ENCODE measurements around the gene WDR6. TPM values are rescaled to one million over a fixed set of nuclear protein-coding genes. Genes with fewer than 3 reads are reported as not detected.

Gene WDR6
- total RNA-seq, 1 donor from 2014 or later = 250 TPM

DNA sequence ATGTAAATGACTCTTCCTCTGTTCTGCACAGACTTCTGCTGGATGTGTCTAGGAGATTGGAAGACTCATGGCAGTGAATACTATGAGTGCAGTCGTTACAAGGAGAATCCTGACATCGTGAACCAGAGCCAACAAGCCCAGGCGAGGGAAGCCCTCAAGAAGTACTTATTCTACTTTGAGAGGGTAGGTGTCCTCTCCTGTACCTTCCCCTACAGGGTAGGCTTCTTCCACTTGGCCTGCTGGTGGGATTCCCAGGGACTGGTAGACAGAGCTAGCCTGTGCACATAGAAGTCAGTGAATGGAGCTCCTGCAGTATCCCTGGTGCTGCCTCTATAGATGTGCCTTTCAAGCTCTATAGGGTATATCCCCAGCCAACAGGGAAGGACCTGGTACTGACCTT lies 27.7 kb upstream of the WDR6 start:
- H3K4me1 Mint-ChIP-seq = no peaks in the 10 kb centered on the region
- POLR2A ChIA-PET = no interaction called here

DNA sequence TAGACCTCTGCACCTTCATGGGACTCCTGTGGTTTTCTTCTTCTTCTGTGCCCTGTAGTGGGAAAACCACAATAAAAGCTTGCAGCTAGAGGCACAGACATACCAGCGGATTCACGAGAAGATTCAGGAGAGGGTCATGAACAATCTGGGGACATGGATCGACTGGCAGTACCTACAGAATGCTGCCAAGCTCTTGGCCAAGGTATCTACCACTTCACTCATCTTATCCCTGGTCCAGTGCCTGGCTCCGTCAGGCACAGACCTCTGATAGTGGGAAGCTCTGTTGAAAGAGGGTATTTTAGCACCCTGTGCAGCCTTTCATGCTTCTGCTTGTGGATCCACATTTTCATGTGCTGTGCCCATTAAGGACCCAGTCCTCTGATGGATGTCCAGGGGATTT lies 26.9 kb upstream of the WDR6 start:
- TF ChIP-seq, protein P1, sequence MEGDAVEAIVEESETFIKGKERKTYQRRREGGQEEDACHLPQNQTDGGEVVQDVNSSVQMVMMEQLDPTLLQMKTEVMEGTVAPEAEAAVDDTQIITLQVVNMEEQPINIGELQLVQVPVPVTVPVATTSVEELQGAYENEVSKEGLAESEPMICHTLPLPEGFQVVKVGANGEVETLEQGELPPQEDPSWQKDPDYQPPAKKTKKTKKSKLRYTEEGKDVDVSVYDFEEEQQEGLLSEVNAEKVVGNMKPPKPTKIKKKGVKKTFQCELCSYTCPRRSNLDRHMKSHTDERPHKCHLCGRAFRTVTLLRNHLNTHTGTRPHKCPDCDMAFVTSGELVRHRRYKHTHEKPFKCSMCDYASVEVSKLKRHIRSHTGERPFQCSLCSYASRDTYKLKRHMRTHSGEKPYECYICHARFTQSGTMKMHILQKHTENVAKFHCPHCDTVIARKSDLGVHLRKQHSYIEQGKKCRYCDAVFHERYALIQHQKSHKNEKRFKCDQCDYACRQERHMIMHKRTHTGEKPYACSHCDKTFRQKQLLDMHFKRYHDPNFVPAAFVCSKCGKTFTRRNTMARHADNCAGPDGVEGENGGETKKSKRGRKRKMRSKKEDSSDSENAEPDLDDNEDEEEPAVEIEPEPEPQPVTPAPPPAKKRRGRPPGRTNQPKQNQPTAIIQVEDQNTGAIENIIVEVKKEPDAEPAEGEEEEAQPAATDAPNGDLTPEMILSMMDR (IDR thresholded peaks at IDR 0.05) = no peak
- ChIA-PET CTCF (no interaction called here), POLR2A (interaction anchor here (0.5 kb wide), 1 partner anchor 500 kb away, joined by 4 read pairs; no protein-coding TSS in a partner anchor)
- Mint-ChIP-seq H3K4me1 (no peaks in the 10 kb centered on the region), H3K36me3 (ENCODE audit: low read depth) (peaks cover 79% of the 10 kb centered on the region), H3K4me3 (no peak overlapping the region), H3K27me3 (no peaks in the 10 kb centered on the region), H3K27ac (no peak overlapping the region), H3K9me3 (no peaks in the 10 kb centered on the region)
- intact Hi-C loops (cut with micrococcal nuclease) = no loop called here
- ATAC-seq (ENCODE audit: low read depth) = no peak
- no peak for DNase-seq

More for the DNA sequence above, 27.7 kb upstream of the WDR6 start:
- no peaks in the 10 kb centered on the region for H3K9me3 Mint-ChIP-seq
- CTCF ChIA-PET = no interaction called here
- H3K36me3 Mint-ChIP-seq (ENCODE audit: low read depth) = peaks cover 80% of the 10 kb centered on the region
- intact Hi-C loops (cut with micrococcal nuclease) = no loop called here
- H3K4me3 Mint-ChIP-seq = no peak overlapping the region
- TF ChIP-seq, protein P1 (IDR thresholded peaks at IDR 0.05) = no peak
- H3K27ac Mint-ChIP-seq = no peak overlapping the region
- DNase-seq (no peak), ATAC-seq (ENCODE audit: low read depth) (no peak)
- H3K27me3 Mint-ChIP-seq = no peaks in the 10 kb centered on the region

DNA sequence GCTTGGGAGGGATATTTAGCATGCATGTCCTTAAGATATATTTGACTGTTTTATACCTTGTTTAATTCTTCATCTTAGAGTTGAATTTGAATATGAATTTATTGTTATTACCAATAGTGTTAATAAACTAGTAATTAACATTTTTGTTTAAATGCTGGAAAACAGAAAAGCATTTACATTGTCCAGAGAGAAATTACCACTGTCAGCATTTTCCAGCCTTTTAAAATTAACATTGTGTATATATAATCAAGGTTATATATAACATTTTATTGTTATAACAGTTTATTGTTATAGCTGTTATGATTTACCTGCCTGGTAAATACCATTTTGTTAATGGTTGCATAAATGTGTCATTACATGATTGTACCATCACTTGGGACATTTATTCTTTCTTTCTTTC lies 25.2 kb upstream of the WDR6 start:
- Mint-ChIP-seq H3K36me3 (ENCODE audit: low read depth) (peaks cover 74% of the 10 kb centered on the region), H3K4me1 (no peaks in the 10 kb centered on the region), H3K4me3 (no peak overlapping the region), H3K27me3 (no peaks in the 10 kb centered on the region), H3K9me3 (no peaks in the 10 kb centered on the region), H3K27ac (no peak overlapping the region)
- intact Hi-C loops (cut with micrococcal nuclease) = no loop called here
- TF ChIP-seq, protein P1 (IDR thresholded peaks at IDR 0.05) = no peak
- DNase-seq (no peak), ATAC-seq (ENCODE audit: low read depth) (no peak)
- ChIA-PET POLR2A (no interaction called here), CTCF (no interaction called here)

DNA sequence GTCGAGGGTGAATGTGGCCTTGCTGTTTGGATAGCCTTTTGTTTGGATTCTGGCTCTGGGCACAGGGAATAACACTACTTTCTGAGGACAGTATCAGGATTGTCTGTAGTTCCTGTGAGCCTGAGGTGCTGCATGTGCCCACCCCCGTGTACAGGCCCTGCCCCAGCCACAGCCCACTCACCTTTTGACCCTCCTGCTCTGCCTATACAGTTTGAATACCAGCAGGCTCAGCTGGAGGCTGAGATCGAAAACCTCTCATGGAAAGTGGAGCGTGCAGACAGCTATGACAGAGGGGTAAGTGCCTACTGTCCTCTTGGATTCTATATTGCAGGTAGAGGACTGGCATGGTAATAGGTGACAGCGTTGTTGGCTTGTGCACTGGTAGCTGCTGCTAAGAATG lies 24.5 kb upstream of the WDR6 start:
- Mint-ChIP-seq H3K36me3 (ENCODE audit: low read depth) (peaks cover 72% of the 10 kb centered on the region), H3K4me1 (no peaks in the 10 kb centered on the region), H3K9me3 (no peaks in the 10 kb centered on the region), H3K27me3 (no peaks in the 10 kb centered on the region), H3K4me3 (no peak overlapping the region), H3K27ac (no peak overlapping the region)
- ATAC-seq (ENCODE audit: low read depth) = no peak
- intact Hi-C loops (cut with micrococcal nuclease) = no loop called here
- POLR2A ChIA-PET = no interaction called here
- CTCF ChIA-PET = no interaction called here
- TF ChIP-seq, protein P1 (IDR thresholded peaks at IDR 0.05) = no peak
- no peak for DNase-seq

DNA sequence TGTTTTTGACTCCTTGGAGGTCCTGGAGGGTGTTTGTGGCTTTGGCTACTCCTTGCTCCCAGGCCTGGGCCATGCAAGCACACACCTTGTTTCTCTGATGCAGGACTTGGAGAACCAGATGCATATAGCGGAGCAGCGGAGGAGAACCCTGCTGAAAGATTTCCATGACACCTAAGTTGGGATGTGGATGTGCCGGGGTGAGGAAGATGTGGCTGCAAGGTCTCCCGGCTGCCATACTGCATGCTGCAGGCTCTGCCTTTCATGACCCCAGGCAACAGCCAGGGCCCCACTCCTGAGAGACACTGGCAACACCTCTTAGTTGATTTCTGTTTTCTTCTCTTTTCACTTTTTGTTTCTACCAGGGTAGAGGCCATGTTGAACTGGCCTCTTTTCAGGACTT lies 24.1 kb upstream of the WDR6 start:
- TF ChIP-seq, protein P1 (IDR thresholded peaks at IDR 0.05) = no peak
- Mint-ChIP-seq H3K36me3 (ENCODE audit: low read depth) (peaks cover 68% of the 10 kb centered on the region), H3K27ac (no peak overlapping the region), H3K4me3 (no peak overlapping the region), H3K27me3 (no peaks in the 10 kb centered on the region), H3K9me3 (no peaks in the 10 kb centered on the region), H3K4me1 (peaks cover 2% of the 10 kb centered on the region)
- intact Hi-C loops (cut with micrococcal nuclease) = no loop called here
- ATAC-seq (ENCODE audit: low read depth) (no peak), DNase-seq (no peak)
- CTCF ChIA-PET = no interaction called here
- POLR2A ChIA-PET = no interaction called here

Data from activated B cell treated with CpG ODN at 0.5 μM for 24 hours (primary cell).